Keratinocyte (primary cell): Measurements from ENCODE around the gene DST. TPM values are rescaled to one million over a fixed set of nuclear protein-coding genes. Genes with fewer than 3 reads are reported as not detected.

Experiments
- DNase-seq: peaks from one replicate; pipeline ENCODE4 v3.0.0-alpha.2; 2011; ENCODE audit warnings: low read depth, missing footprints, low spot score
- FAIRE-seq: peaks from 2 replicates; lab custom pipeline; 2011; peaks lifted over from hg19 to GRCh38; lab: Jason Lieb, UNC
- H2AFZ ChIP-seq: 2 replicates; pipeline ENCODE4 v1.6.0; 2012; ENCODE audit warnings: low read length, control low read depth, inconsistent platforms; ENCODE audit not compliant: control insufficient read depth
- H3K27ac ChIP-seq: 2 replicates; pipeline ENCODE4 v1.5.1; 2011; ENCODE audit warnings: low read length; ENCODE audit not compliant: control insufficient read depth, insufficient read depth
- H3K27me3 ChIP-seq: 3 replicates; pipeline ENCODE4 v1.6.0; 2011; ENCODE audit warnings: low read length; ENCODE audit not compliant: control insufficient read depth, insufficient read depth; ENCODE audit errors: extremely low read depth
- H3K36me3 ChIP-seq, 2 experiments: 2 replicates in 1 of 2; 3 replicates in 1 of 2; pipeline ENCODE4 v1.5.1; 2011; ENCODE audit warnings: low read length in 2 of 2, mild to moderate bottlenecking in 1 of 2; ENCODE audit not compliant: control insufficient read depth in 2 of 2, insufficient read depth in 2 of 2; ENCODE audit errors: extremely low read depth in 1 of 2
- H3K4me1 ChIP-seq: 3 replicates; pipeline ENCODE4 v1.5.1; 2011; ENCODE audit warnings: low read length; ENCODE audit not compliant: control insufficient read depth, insufficient read depth; ENCODE audit errors: extremely low read depth
- H3K4me2 ChIP-seq: 3 replicates; pipeline ENCODE4 v1.6.0; 2011; ENCODE audit warnings: low read depth, low read length; ENCODE audit not compliant: control insufficient read depth, insufficient read depth; ENCODE audit errors: extremely low read depth
- H3K4me3 ChIP-seq, 3 experiments: fragments of 200-600 bp in 1 of 3; sonication (generic) in 1 of 3; 2 replicates in 2 of 3; 3 replicates in 1 of 3; pipeline ENCODE4 v1.5.1; 2011 to 2016; ENCODE audit warnings: low read length in 3 of 3, mild to moderate bottlenecking in 3 of 3, control low read depth in 2 of 3, inconsistent platforms in 1 of 3, low read depth in 1 of 3, mixed read lengths in 1 of 3, mixed run types in 1 of 3, moderate library complexity in 1 of 3; ENCODE audit not compliant: control insufficient read depth in 2 of 3, insufficient read depth in 2 of 3; ENCODE audit errors: extremely low read depth in 1 of 3
- H3K79me2 ChIP-seq: 2 replicates; pipeline ENCODE4 v1.6.0; 2012; ENCODE audit warnings: low read length; ENCODE audit not compliant: control insufficient read depth, insufficient read depth
- H3K9ac ChIP-seq: 3 replicates; pipeline ENCODE4 v1.6.0; 2011; ENCODE audit warnings: low read length; ENCODE audit not compliant: control insufficient read depth, insufficient read depth; ENCODE audit errors: extremely low read depth
- H3K9me1 ChIP-seq: 3 replicates; pipeline ENCODE4 v1.6.0; 2011; ENCODE audit warnings: low read length; ENCODE audit not compliant: control insufficient read depth, insufficient read depth; ENCODE audit errors: extremely low read depth
- H3K9me3 ChIP-seq: 2 replicates; pipeline ENCODE4 v1.5.1; 2012; ENCODE audit warnings: low read depth, low read length; ENCODE audit not compliant: control insufficient read depth
- H4K20me1 ChIP-seq: 3 replicates; pipeline ENCODE4 v1.6.0; 2011; ENCODE audit warnings: low read length; ENCODE audit not compliant: control insufficient read depth, insufficient read depth; ENCODE audit errors: extremely low read depth
- CTCF ChIP-seq, 3 experiments: IDR thresholded peaks in 1 of 3; conservative IDR thresholded peaks in 1 of 3; optimal IDR thresholded peaks in 1 of 3; 2 replicates in 2 of 3; 3 replicates in 1 of 3; pipeline versions ENCODE3 to v1.5.1; 2011; ENCODE audit warnings: low read length in 3 of 3, mild to moderate bottlenecking in 3 of 3, moderate library complexity in 2 of 3, control low read depth in 1 of 3, inconsistent platforms in 1 of 3; ENCODE audit not compliant: insufficient read depth in 2 of 3; ENCODE audit errors: extremely low read depth in 1 of 3
- EZH2 ChIP-seq: IDR thresholded peaks from one replicate; pipeline ENCODE4 v1.6.1; 2012; ENCODE audit warnings: inconsistent platforms, mild to moderate bottlenecking, low read length, moderate library complexity
- dilution Hi-C: fragments of 300-500 bp; cut with MboI; formaldehyde crosslinking; loops from one replicate; pipeline ENCODE4 v1.7.0; 2020; ENCODE audit warnings: low sequenced_read_pairs; ENCODE audit not compliant: extremely low pct_ligation_motif_present
- polyA plus RNA-seq, 5 experiments: library from polyadenylated mRNA; depleted of rRNA in 3 of 5; stranded (reverse) in 3 of 5; stranded (forward) in 1 of 5; unstranded in 1 of 5; fragments of >200 nt; gene quantifications; 1 replicate in 1 of 5; 2 replicates in 3 of 5; 3 replicates in 1 of 5; pipeline versions ENCODE4 v1.2.1 to v1.2.3, GENCODE V29; 2011 to 2012; ENCODE audit warnings: missing spikeins in 2 of 5, low read depth in 1 of 5, low replicate concordance in 1 of 5

DST gene
- polyA plus RNA-seq, 1 donor (not counting 4 experiments of a cell fraction or from before 2014, with no cell fraction given) = 455 TPM

- Histone ChIP-seq H3K79me2 (peaks cover 32% of the 10 kb centered on the region), H3K4me3 (no peak overlapping the region), H2AFZ (no peak overlapping the region), H3K27me3 (no peaks in the 10 kb centered on the region), H3K36me3 (peaks cover 6 to 9% of the 10 kb centered on the region in 2 experiments), H3K9me1 (no peaks in the 10 kb centered on the region), H3K27ac (peak overlapping the region; percentile 93), H3K4me1 (peaks cover 33% of the 10 kb centered on the region), H3K9me3 (no peaks in the 10 kb centered on the region), H3K9ac (no peak overlapping the region), H4K20me1 (no peaks in the 10 kb centered on the region), H3K4me2 (no peak overlapping the region)
- FAIRE-seq (peak; percentile 55), DNase-seq (no peak)
- TF ChIP-seq CTCF (optimal IDR thresholded peaks at IDR 0.05 in 1 of 3, IDR thresholded peaks at IDR 0.05 in 1 of 3, conservative IDR thresholded peaks at IDR 0.05 in 1 of 3; ENCODE audit: extremely low read depth in 1 of 3, insufficient read depth in 2 of 3, low read length in 3 of 3) = no peak
- no peak for TF ChIP-seq EZH2
- dilution Hi-C loops = no loop called here
These were observed 1.7 kb upstream of the DST start for GRCh38 chr6:56644366-56644765.

GRCh38 chr6:56643379-56644089, 845 bp upstream of the DST start:
- Histone ChIP-seq H3K79me2 (peaks cover 40% of the 10 kb centered on the region), H3K36me3 (peaks cover 7 to 16% of the 10 kb centered on the region in 2 experiments), H3K9ac (peak overlapping the region; percentile 52), H4K20me1 (no peaks in the 10 kb centered on the region), H3K27ac (peak overlapping the region; percentile 93), H3K27me3 (no peaks in the 10 kb centered on the region), H2AFZ (no peak overlapping the region), H3K4me2 (peak overlapping the region; percentile 76), H3K4me1 (peaks cover 30% of the 10 kb centered on the region), H3K4me3 (peak overlapping the region in 1 of 3 experiments; percentile 43), H3K9me3 (no peaks in the 10 kb centered on the region), H3K9me1 (no peaks in the 10 kb centered on the region)
- DNase-seq (no peak), FAIRE-seq (no peak)
- dilution Hi-C loops = no loop called here
- TF ChIP-seq EZH2 = no peak
- no peak for TF ChIP-seq CTCF (optimal IDR thresholded peaks at IDR 0.05 in 1 of 3, IDR thresholded peaks at IDR 0.05 in 1 of 3, conservative IDR thresholded peaks at IDR 0.05 in 1 of 3; ENCODE audit: extremely low read depth in 1 of 3, insufficient read depth in 2 of 3, low read length in 3 of 3)
